ENCODE data around the gene EEF1AKMT2. TPM values are rescaled to one million over a fixed set of nuclear protein-coding genes. Genes with fewer than 3 reads are reported as not detected.
A peak's percentile ranks its signal among the peaks of the same experiment; 100 is the strongest.

EEF1AKMT2 gene
- total RNA-seq, 2 donors from 2014 or later: 22.2 to 25.9 TPM

GRCh38 chr10:124824507-124824906 lies 32.8 kb upstream of the EEF1AKMT2 start:
- Histone ChIP-seq H3K4me3 (ENCODE audit: low read length) (no peak overlapping the region), H3K9ac (ENCODE audit: extremely low read depth, low read length, poor library complexity, severe bottlenecking) (no peak overlapping the region), H3K4me1 (ENCODE audit: control insufficient read depth, insufficient read depth, low read length) (no peaks in the 10 kb centered on the region), H3K9me3 (ENCODE audit: control insufficient read depth, low read length) (no peaks in the 10 kb centered on the region), H3K36me3 (ENCODE audit: control insufficient read depth, insufficient read depth, low read length) (peaks cover 47% of the 10 kb centered on the region), H3K27me3 (ENCODE audit: control insufficient read depth, insufficient read depth, low read length, poor library complexity, severe bottlenecking) (no peaks in the 10 kb centered on the region), H3K27ac (ENCODE audit: low read depth, low read length) (no peak overlapping the region)
- Mint-ChIP-seq H3K27ac (peak overlapping the region; percentile 5), H3K27me3 (ENCODE audit: insufficient read depth) (no peaks in the 10 kb centered on the region), H3K4me1 (no peaks in the 10 kb centered on the region), H3K9me3 (no peaks in the 10 kb centered on the region), H3K4me3 (no peak overlapping the region), H3K36me3 (ENCODE audit: low read depth) (peaks cover 55% of the 10 kb centered on the region)
- DNase-seq: no peak
- WGBS, 2 experiments (ENCODE audit: insufficient coverage in 1 of 2, insufficient read length in 1 of 2): 90% methylated on average over 1 of the region's 1 CpG; no CpG with 5 or more reads in 1 of the 2 experiments
- TF ChIP-seq CTCF (conservative IDR thresholded peaks at IDR 0.05): no peak

- H3K9me3 Mint-ChIP-seq: no peaks in the 10 kb centered on the region
- H3K27ac Mint-ChIP-seq: no peak overlapping the region
- no peak for TF ChIP-seq CTCF (conservative IDR thresholded peaks at IDR 0.05)
- H3K36me3 Mint-ChIP-seq (ENCODE audit: low read depth): peaks cover 55% of the 10 kb centered on the region
- H3K27ac ChIP-seq (ENCODE audit: low read depth, low read length): no peak overlapping the region
- no peaks in the 10 kb centered on the region for H3K4me1 Mint-ChIP-seq
- H3K4me3 Mint-ChIP-seq: no peak overlapping the region
- WGBS, 2 experiments (ENCODE audit: insufficient coverage in 1 of 2, insufficient read length in 1 of 2): 75 to 80% methylated on average over 2 to 4 of the region's 4 CpGs
- no peaks in the 10 kb centered on the region for H3K9me3 ChIP-seq (ENCODE audit: control insufficient read depth, low read length)
- no peak overlapping the region for H3K4me3 ChIP-seq (ENCODE audit: low read length)
- peaks cover 47% of the 10 kb centered on the region for H3K36me3 ChIP-seq (ENCODE audit: control insufficient read depth, insufficient read depth, low read length)
- no peaks in the 10 kb centered on the region for H3K27me3 ChIP-seq (ENCODE audit: control insufficient read depth, insufficient read depth, low read length, poor library complexity, severe bottlenecking)
- no peaks in the 10 kb centered on the region for H3K27me3 Mint-ChIP-seq (ENCODE audit: insufficient read depth)
- no peak for DNase-seq
- no peak overlapping the region for H3K9ac ChIP-seq (ENCODE audit: extremely low read depth, low read length, poor library complexity, severe bottlenecking)
- no peaks in the 10 kb centered on the region for H3K4me1 ChIP-seq (ENCODE audit: control insufficient read depth, insufficient read depth, low read length)
These were observed 29.8 kb upstream of the EEF1AKMT2 start for GRCh38 chr10:124821520-124821919.

- no peaks in the 10 kb centered on the region for H3K27me3 ChIP-seq (ENCODE audit: control insufficient read depth, insufficient read depth, low read length, poor library complexity, severe bottlenecking)
- WGBS, 2 experiments (ENCODE audit: insufficient coverage in 1 of 2, insufficient read length in 1 of 2): 91% methylated on average over 2 of the region's 2 CpGs; no CpG with 5 or more reads in 1 of the 2 experiments
- no peaks in the 10 kb centered on the region for H3K4me1 Mint-ChIP-seq
- no peak overlapping the region for H3K27ac ChIP-seq (ENCODE audit: low read depth, low read length)
- H3K9me3 ChIP-seq (ENCODE audit: control insufficient read depth, low read length): no peaks in the 10 kb centered on the region
- no peak overlapping the region for H3K4me3 ChIP-seq (ENCODE audit: low read length)
- H3K36me3 ChIP-seq (ENCODE audit: control insufficient read depth, insufficient read depth, low read length): peaks cover 44% of the 10 kb centered on the region
- H3K9me3 Mint-ChIP-seq: no peaks in the 10 kb centered on the region
- H3K27ac Mint-ChIP-seq: no peak overlapping the region
- H3K4me1 ChIP-seq (ENCODE audit: control insufficient read depth, insufficient read depth, low read length): no peaks in the 10 kb centered on the region
- no peak overlapping the region for H3K4me3 Mint-ChIP-seq
- DNase-seq: no peak
- TF ChIP-seq CTCF (conservative IDR thresholded peaks at IDR 0.05): no peak
- H3K27me3 Mint-ChIP-seq (ENCODE audit: insufficient read depth): no peaks in the 10 kb centered on the region
- peaks cover 53% of the 10 kb centered on the region for H3K36me3 Mint-ChIP-seq (ENCODE audit: low read depth)
- no peak overlapping the region for H3K9ac ChIP-seq (ENCODE audit: extremely low read depth, low read length, poor library complexity, severe bottlenecking)
These were observed 28.4 kb upstream of the EEF1AKMT2 start for GRCh38 chr10:124820121-124820520.
